ENCODE results near the gene C6orf163. TPM values are rescaled to one million over a fixed set of nuclear protein-coding genes. Genes with fewer than 3 reads are reported as not detected.
"Not testable (repeated sequence)": the region's sequence is repeated elsewhere in the genome, so short reads cannot be mapped to it uniquely, and the experiment has no call there.

Gene C6orf163
- polyA plus RNA-seq (2013, experiment 1 of 2), result 1.5 TPM
- polyA plus RNA-seq (2013, experiment 2 of 2), result 1.1 TPM

DNA sequence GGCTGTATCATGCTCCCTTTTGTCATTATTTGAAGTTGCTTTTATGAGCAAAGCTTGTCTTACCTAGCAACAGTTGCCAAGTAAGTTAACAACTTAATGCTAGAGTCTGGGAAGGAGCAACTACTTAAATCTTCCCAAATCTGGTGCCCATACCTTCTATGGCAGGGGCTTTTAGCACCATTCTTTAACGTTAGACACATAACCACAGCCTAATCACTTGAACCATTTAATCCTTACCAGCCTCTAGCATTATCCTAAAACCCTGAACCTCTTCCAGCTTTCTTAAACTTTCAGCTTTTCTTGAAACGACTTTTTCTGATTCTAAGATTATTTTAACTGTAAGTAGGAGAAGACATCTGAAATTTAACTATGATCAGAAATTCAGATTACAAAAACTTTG lies at the start of gene C6orf163:
Gene C6orf163 (plus strand): TSS at position 83 of the 400 bp plus-strand sequence. CDS start 287 bp downstream, at position 370.
- no peak within 1 kb of the TSS for H3K23ac ChIP-seq (ENCODE audit: low read depth, low read length, poor library complexity)
- no peak within 1 kb of the TSS for H3K14ac ChIP-seq (ENCODE audit: low read length)
- no peak within 1 kb of the TSS for H3K4me2 ChIP-seq (ENCODE audit: insufficient read depth, low read length, poor library complexity, severe bottlenecking)
- no peak within 1 kb of the TSS for H2AK5ac ChIP-seq (ENCODE audit: low read depth, low read length)
- no peak within 1 kb of the TSS for H3K9ac ChIP-seq (ENCODE audit: low read depth, low read length, poor library complexity)
- no peak within 1 kb of the TSS for H3K4me3 ChIP-seq (ENCODE audit: low read length in 2 of 2)
- H3K4me1 ChIP-seq (ENCODE audit: control insufficient read depth in 2 of 2, insufficient read depth in 1 of 2, low read depth in 1 of 2, low read length in 2 of 2), result no peaks in the 10 kb centered on the region
- H2BK5ac ChIP-seq (ENCODE audit: low read length), result no peak within 1 kb of the TSS
- H3K79me1 ChIP-seq (ENCODE audit: low read depth, low read length), result no peaks in the 10 kb centered on the region
- H2BK12ac ChIP-seq (ENCODE audit: low read length), result no peak within 1 kb of the TSS
- no peak within 1 kb of the TSS for H4K91ac ChIP-seq (ENCODE audit: low read depth, low read length, poor library complexity)
- DNase-seq (ENCODE audit: low spot score), result no peak
- no peak within 1 kb of the TSS for H2BK15ac ChIP-seq (ENCODE audit: low read length)
- no peak within 1 kb of the TSS for H2BK120ac ChIP-seq (ENCODE audit: low read depth, low read length)
- no peaks in the 10 kb centered on the region for H3K27me3 ChIP-seq (ENCODE audit: control insufficient read depth in 3 of 3, insufficient read depth in 3 of 3, low read depth in 1 of 3, low read length in 3 of 3)
- H3K4ac ChIP-seq (ENCODE audit: low read length), result no peak within 1 kb of the TSS
- H2AFZ ChIP-seq (ENCODE audit: low read length), result no peak within 1 kb of the TSS
- H4K8ac ChIP-seq (ENCODE audit: low read depth, low read length), result no peak within 1 kb of the TSS
- H3K27ac ChIP-seq (replicated peaks; ENCODE audit: low read length), result no peak within 1 kb of the TSS
- peaks cover 0 to 9% of the 10 kb centered on the region in 2 donors for H3K36me3 ChIP-seq (replicated peaks in 1 of 2; ENCODE audit: control insufficient read depth in 2 of 2, insufficient read depth in 2 of 2, low read length in 2 of 2)
- H3K9me3 ChIP-seq (replicated peaks in 1 of 2; ENCODE audit: control insufficient read depth in 2 of 2, insufficient read depth in 1 of 2, low read depth in 1 of 2, low read length in 2 of 2), result no peaks in the 10 kb centered on the region
- no CpG with 5 or more reads among the region's 2 CpGs for WGBS, 2 donors (ENCODE audit: extremely low coverage in 2 of 2, insufficient read length in 2 of 2, insufficient replicate concordance in 1 of 2)
- no peak within 1 kb of the TSS for H3K18ac ChIP-seq (ENCODE audit: low read length)

DNA sequence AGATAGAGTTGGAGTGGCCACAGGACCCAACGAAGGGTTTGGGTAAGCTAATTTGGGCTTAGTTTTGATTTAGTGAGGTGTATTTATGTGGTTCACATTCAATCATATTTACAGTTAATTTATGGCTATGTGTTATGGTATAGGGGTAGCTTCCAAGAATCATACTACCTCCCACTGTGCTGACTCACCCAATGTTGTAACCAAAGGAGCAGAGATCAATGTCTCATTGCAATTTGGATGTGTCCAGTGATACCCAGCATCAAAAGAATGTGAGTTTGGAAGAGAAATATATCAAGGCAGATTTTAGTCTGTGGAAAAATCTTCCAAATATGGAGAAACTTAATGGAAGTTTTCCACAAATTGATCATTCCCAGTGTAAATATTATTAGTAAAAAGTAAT lies 47.5 kb upstream of the C6orf163 start:
- no peak overlapping the region for H4K91ac ChIP-seq (ENCODE audit: low read depth, low read length, poor library complexity)
- no peak overlapping the region for H3K18ac ChIP-seq (ENCODE audit: low read length)
- no peak overlapping the region for H2AK5ac ChIP-seq (ENCODE audit: low read depth, low read length)
- H2AFZ ChIP-seq (ENCODE audit: low read length), result no peak overlapping the region
- no peak overlapping the region for H3K4ac ChIP-seq (ENCODE audit: low read length)
- H3K4me1 ChIP-seq (ENCODE audit: control insufficient read depth in 2 of 2, insufficient read depth in 1 of 2, low read depth in 1 of 2, low read length in 2 of 2), result no peaks in the 10 kb centered on the region
- no peaks in the 10 kb centered on the region for H3K9me3 ChIP-seq (replicated peaks in 1 of 2; ENCODE audit: control insufficient read depth in 2 of 2, insufficient read depth in 1 of 2, low read depth in 1 of 2, low read length in 2 of 2)
- no peak overlapping the region for H3K23ac ChIP-seq (ENCODE audit: low read depth, low read length, poor library complexity)
- DNase-seq (ENCODE audit: low spot score), result no peak
- H3K27ac ChIP-seq (replicated peaks; ENCODE audit: low read length), result no peak overlapping the region
- no peak overlapping the region for H3K4me3 ChIP-seq (ENCODE audit: low read length in 2 of 2)
- WGBS, 2 donors (ENCODE audit: extremely low coverage in 2 of 2, insufficient read length in 2 of 2, insufficient replicate concordance in 1 of 2), result no CpG with 5 or more reads among the region's 1 CpG
- H3K14ac ChIP-seq (ENCODE audit: low read length), result no peak overlapping the region
- H2BK12ac ChIP-seq (ENCODE audit: low read length), result no peak overlapping the region
- no peak overlapping the region for H2BK120ac ChIP-seq (ENCODE audit: low read depth, low read length)
- no peak overlapping the region for H4K8ac ChIP-seq (ENCODE audit: low read depth, low read length)
- H2BK5ac ChIP-seq (ENCODE audit: low read length), result no peak overlapping the region
- no peaks in the 10 kb centered on the region for H3K36me3 ChIP-seq (replicated peaks in 1 of 2; ENCODE audit: control insufficient read depth in 2 of 2, insufficient read depth in 2 of 2, low read length in 2 of 2)
- no peak overlapping the region for H3K9ac ChIP-seq (ENCODE audit: low read depth, low read length, poor library complexity)
- no peaks in the 10 kb centered on the region for H3K79me1 ChIP-seq (ENCODE audit: low read depth, low read length)
- H2BK15ac ChIP-seq (ENCODE audit: low read length), result no peak overlapping the region
- H3K27me3 ChIP-seq (ENCODE audit: control insufficient read depth in 3 of 3, insufficient read depth in 3 of 3, low read depth in 1 of 3, low read length in 3 of 3), result peaks cover 0 to 7% (median 0%) of the 10 kb centered on the region in 3 experiments
- H3K4me2 ChIP-seq (ENCODE audit: insufficient read depth, low read length, poor library complexity, severe bottlenecking), result no peak overlapping the region

DNA sequence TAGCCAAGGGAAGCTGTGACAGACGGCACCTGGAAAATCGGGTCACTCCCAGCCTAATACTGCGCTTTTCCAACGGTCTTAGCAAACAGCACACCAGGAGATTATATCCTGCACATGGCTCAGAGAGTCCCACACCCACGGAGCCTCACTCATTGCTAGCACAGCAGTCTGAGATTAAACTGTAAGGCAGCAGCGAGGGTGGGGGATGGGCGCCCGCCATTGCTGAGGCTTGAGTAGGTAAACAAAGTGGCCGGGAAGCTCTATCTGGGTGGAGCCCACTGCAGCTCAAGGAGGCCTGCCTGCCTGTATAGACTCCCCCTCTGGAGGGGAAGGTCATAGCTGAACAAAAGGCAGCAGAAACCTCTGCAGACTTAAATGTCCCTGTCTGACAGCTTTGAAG lies 43.3 kb upstream of the C6orf163 start:
- not testable (repeated sequence) for H3K4ac ChIP-seq (ENCODE audit: low read length); H3K18ac ChIP-seq (ENCODE audit: low read length); H3K79me1 ChIP-seq (ENCODE audit: low read depth, low read length); H2AFZ ChIP-seq (ENCODE audit: low read length); H3K27ac ChIP-seq (replicated peaks; ENCODE audit: low read length); H3K4me2 ChIP-seq (ENCODE audit: insufficient read depth, low read length, poor library complexity, severe bottlenecking); H4K91ac ChIP-seq (ENCODE audit: low read depth, low read length, poor library complexity); H2BK120ac ChIP-seq (ENCODE audit: low read depth, low read length); H2BK5ac ChIP-seq (ENCODE audit: low read length); H2BK12ac ChIP-seq (ENCODE audit: low read length); H4K8ac ChIP-seq (ENCODE audit: low read depth, low read length); H3K14ac ChIP-seq (ENCODE audit: low read length); H3K27me3 ChIP-seq (ENCODE audit: control insufficient read depth in 3 of 3, insufficient read depth in 3 of 3, low read depth in 1 of 3, low read length in 3 of 3); H3K9me3 ChIP-seq (replicated peaks in 1 of 2; ENCODE audit: control insufficient read depth in 2 of 2, insufficient read depth in 1 of 2, low read depth in 1 of 2, low read length in 2 of 2); H3K9ac ChIP-seq (ENCODE audit: low read depth, low read length, poor library complexity); H2BK15ac ChIP-seq (ENCODE audit: low read length); H3K23ac ChIP-seq (ENCODE audit: low read depth, low read length, poor library complexity); H3K4me3 ChIP-seq (ENCODE audit: low read length in 2 of 2); H3K4me1 ChIP-seq (ENCODE audit: control insufficient read depth in 2 of 2, insufficient read depth in 1 of 2, low read depth in 1 of 2, low read length in 2 of 2); H3K36me3 ChIP-seq (replicated peaks in 1 of 2; ENCODE audit: control insufficient read depth in 2 of 2, insufficient read depth in 2 of 2, low read length in 2 of 2); H2AK5ac ChIP-seq (ENCODE audit: low read depth, low read length); DNase-seq (ENCODE audit: low spot score)
- WGBS, 2 donors (ENCODE audit: extremely low coverage in 2 of 2, insufficient read length in 2 of 2, insufficient replicate concordance in 1 of 2), result no CpG with 5 or more reads among the region's 9 CpGs

DNA sequence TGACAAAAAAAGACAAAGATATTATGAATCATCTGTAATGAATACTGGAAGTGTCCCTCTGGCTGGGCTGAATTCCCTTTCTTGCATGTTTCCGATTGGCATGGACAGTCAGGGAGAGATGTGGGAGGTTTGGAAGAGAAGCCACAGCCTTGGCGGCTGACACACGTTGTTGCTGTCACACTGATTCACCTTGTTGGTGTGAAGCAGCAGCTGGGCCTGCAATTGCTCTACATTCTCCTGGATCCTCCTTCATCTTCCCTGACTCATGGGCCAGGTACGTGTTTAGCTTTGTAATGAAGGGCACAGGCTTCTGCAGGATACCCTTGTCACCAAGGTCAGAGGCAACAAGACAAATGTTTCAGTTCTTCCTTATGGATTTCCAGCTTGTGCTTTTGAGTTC lies 35.6 kb upstream of the C6orf163 start:
- Histone ChIP-seq H3K27me3 (ENCODE audit: control insufficient read depth in 3 of 3, insufficient read depth in 3 of 3, low read depth in 1 of 3, low read length in 3 of 3) (peaks cover 0 to 3% (median 0%) of the 10 kb centered on the region in 3 experiments), H2AK5ac (ENCODE audit: low read depth, low read length) (no peak overlapping the region), H3K9ac (ENCODE audit: low read depth, low read length, poor library complexity) (peak overlapping the region; percentile 2), H4K8ac (ENCODE audit: low read depth, low read length) (no peak overlapping the region), H3K23ac (ENCODE audit: low read depth, low read length, poor library complexity) (no peak overlapping the region), H3K18ac (ENCODE audit: low read length) (no peak overlapping the region), H3K4me3 (ENCODE audit: low read length in 2 of 2) (no peak overlapping the region), H2AFZ (ENCODE audit: low read length) (no peak overlapping the region), H3K4ac (ENCODE audit: low read length) (no peak overlapping the region), H2BK12ac (ENCODE audit: low read length) (no peak overlapping the region), H4K91ac (ENCODE audit: low read depth, low read length, poor library complexity) (no peak overlapping the region), H3K14ac (ENCODE audit: low read length) (no peak overlapping the region), H3K36me3 (replicated peaks in 1 of 2; ENCODE audit: control insufficient read depth in 2 of 2, insufficient read depth in 2 of 2, low read length in 2 of 2) (no peaks in the 10 kb centered on the region), H2BK15ac (ENCODE audit: low read length) (no peak overlapping the region), H3K9me3 (replicated peaks in 1 of 2; ENCODE audit: control insufficient read depth in 2 of 2, insufficient read depth in 1 of 2, low read depth in 1 of 2, low read length in 2 of 2) (no peaks in the 10 kb centered on the region), H3K4me2 (ENCODE audit: insufficient read depth, low read length, poor library complexity, severe bottlenecking) (no peak overlapping the region), H3K79me1 (ENCODE audit: low read depth, low read length) (no peaks in the 10 kb centered on the region), H2BK5ac (ENCODE audit: low read length) (no peak overlapping the region), H2BK120ac (ENCODE audit: low read depth, low read length) (peak overlapping the region; percentile 9), H3K27ac (replicated peaks; ENCODE audit: low read length) (no peak overlapping the region), H3K4me1 (ENCODE audit: control insufficient read depth in 2 of 2, insufficient read depth in 1 of 2, low read depth in 1 of 2, low read length in 2 of 2) (no peaks in the 10 kb centered on the region)
- DNase-seq (ENCODE audit: low spot score), result no peak
- WGBS, 2 donors (ENCODE audit: extremely low coverage in 2 of 2, insufficient read length in 2 of 2, insufficient replicate concordance in 1 of 2), result no CpG with 5 or more reads among the region's 4 CpGs

Measured in neuronal stem cell (in vitro differentiated cells).